GM12878 (cell line): ENCODE results near the gene VGF. TPM values are rescaled to one million over a fixed set of nuclear protein-coding genes. Genes with fewer than 3 reads are reported as not detected.

ENCODE experiments used
- ATAC-seq: fragments of 200-7000 bp; cut with Tn5 transposase; 3 replicates; pipeline ENCODE4 v1.9.1; 2020; ENCODE audit warnings: mild to moderate bottlenecking, moderate library complexity
- BruUV-seq: library from RNA; stranded (reverse); fragments of 400-500 nt; replicated peaks from 2 replicates; lab custom pipeline; 2021; lab: Mats Ljungman, UMichigan
- CTCF ChIA-PET: fragments of 300-600 bp; sonication (Branson Sonifier 250); formaldehyde crosslinking; extraction: SDS; loops from one replicate; lab custom pipeline; 2021; ENCODE audit warnings: inconsistent platforms; lab: Yijun Ruan, JAX
- POLR2A ChIA-PET: fragments of 350-600 bp; formaldehyde crosslinking; extraction: SDS; loops from one replicate; lab custom pipeline; 2021; ENCODE audit warnings: inconsistent platforms; lab: Charles Lee
- RAD21 ChIA-PET: fragments of 300-600 bp; sonication (Branson Sonifier 250); formaldehyde crosslinking; loops from one replicate; lab custom pipeline; 2023; ENCODE audit warnings: antibody characterized with exemption; ENCODE audit not compliant: unreplicated experiment; lab: Charles Lee
- SMC1A ChIA-PET: fragments of 300-600 bp; sonication (Branson Sonifier 250); formaldehyde crosslinking; loops from one replicate; lab custom pipeline; 2023; ENCODE audit not compliant: unreplicated experiment, uncharacterized antibody; lab: Charles Lee
- DNase-seq: peaks from one replicate; pipeline ENCODE4 v3.0.0-alpha.2; 2011; ENCODE audit warnings: low read depth, low spot score
- FAIRE-seq: peaks from 3 replicates; lab custom pipeline; 2011; peaks lifted over from hg19 to GRCh38; lab: Jason Lieb, UNC
- H2AFZ ChIP-seq: 2 replicates; pipeline ENCODE4 v1.6.0; 2011; ENCODE audit warnings: low read depth, low read length, control low read depth; ENCODE audit not compliant: control insufficient read depth
- H3K27ac ChIP-seq: 2 replicates; pipeline ENCODE4 v1.5.1; 2011; ENCODE audit warnings: control low read depth; ENCODE audit not compliant: control insufficient read depth, insufficient read depth
- H3K27me3 ChIP-seq, 2 experiments: replicated peaks in 1 of 2; 2 replicates each; pipeline versions ENCODE4 v1.6.0 to v1.6.1; 2011; ENCODE audit warnings: low read length in 1 of 2; ENCODE audit not compliant: control insufficient read depth in 2 of 2, insufficient read depth in 2 of 2
- H3K36me3 ChIP-seq, 2 experiments: 2 replicates each; pipeline ENCODE4 v1.5.1; 2011; ENCODE audit warnings: low read length in 1 of 2; ENCODE audit not compliant: control insufficient read depth in 2 of 2, insufficient read depth in 2 of 2
- H3K4me1 ChIP-seq: 2 replicates; pipeline ENCODE4 v1.6.1; 2011; ENCODE audit warnings: mild to moderate bottlenecking, low read length, moderate library complexity, mixed read lengths; ENCODE audit not compliant: control insufficient read depth, insufficient read depth
- H3K4me2 ChIP-seq: 2 replicates; pipeline ENCODE4 v1.6.0; 2011; ENCODE audit warnings: control low read depth; ENCODE audit not compliant: control insufficient read depth, insufficient read depth
- H3K4me3 ChIP-seq: fragments of 200-600 bp; sonication (generic); 2 replicates; pipeline ENCODE4 v1.5.1; 2016
- H3K79me2 ChIP-seq: 2 replicates; pipeline ENCODE4 v1.6.0; 2011; ENCODE audit warnings: low read length; ENCODE audit not compliant: control insufficient read depth, insufficient read depth
- H3K9ac ChIP-seq: 2 replicates; pipeline ENCODE4 v1.8.0; 2011; ENCODE audit warnings: low read length, control low read depth, mixed read lengths; ENCODE audit not compliant: control insufficient read depth, insufficient read depth
- H3K9me3 ChIP-seq: replicated peaks from 3 replicates; pipeline ENCODE4 v1.5.1; 2011; ENCODE audit warnings: mild to moderate bottlenecking, low read length; ENCODE audit not compliant: control insufficient read depth, insufficient read depth
- H4K20me1 ChIP-seq: 2 replicates; pipeline ENCODE4 v1.6.0; 2011; ENCODE audit not compliant: control insufficient read depth, insufficient read depth
- CEBPB ChIP-seq, 2 experiments: fragments of 150-350 bp in 1 of 2; IDR thresholded peaks; 2 replicates each; pipeline ENCODE4 v1.6.1; 2012 to 2014; ENCODE audit warnings: low read depth in 2 of 2, low read length in 2 of 2, borderline replicate concordance in 1 of 2, inconsistent platforms in 1 of 2
- CHD2 ChIP-seq: IDR thresholded peaks from 2 replicates; pipeline ENCODE4 v1.6.1; 2011; ENCODE audit warnings: low read depth, low read length, improper control_type of control experiment, borderline replicate concordance
- HCFC1 ChIP-seq: fragments of 150-350 bp; IDR thresholded peaks from 2 replicates; pipeline ENCODE4 v1.6.1; 2014; ENCODE audit warnings: low read length
- KLF5 ChIP-seq: fragments of 450-650 bp; IDR thresholded peaks from 2 replicates; pipeline ENCODE4 v1.6.1; 2014; ENCODE audit warnings: mild to moderate bottlenecking; ENCODE audit not compliant: partially characterized antibody
- LARP7 ChIP-seq: fragments of 450-650 bp; IDR thresholded peaks from 2 replicates; pipeline ENCODE4 v1.6.1; 2017; ENCODE audit warnings: mild to moderate bottlenecking
- MYB ChIP-seq: fragments of 150-350 bp; IDR thresholded peaks from 2 replicates; pipeline ENCODE4 v1.6.1; 2014; ENCODE audit warnings: mild to moderate bottlenecking, low read depth, low read length, borderline replicate concordance
- PBX3 ChIP-seq: IDR thresholded peaks from 2 replicates; pipeline ENCODE4 v1.6.1; 2011; ENCODE audit warnings: mild to moderate bottlenecking, low read depth, low read length, moderate library complexity; ENCODE audit not compliant: insufficient replicate concordance
- WGBS: methylation state at CpG from one replicate; pipeline ENCODE4 v1.1.6; 2016; ENCODE audit warnings: low lambda C conversion rate; ENCODE audit not compliant: insufficient replicate concordance, insufficient coverage; ENCODE audit errors: missing lambda C conversion rate; 5-methylcytosine and 5-hydroxymethylcytosine counted together
- in situ Hi-C: fragments of 300-500 bp; cut with MboI; formaldehyde crosslinking; loops from 9 replicates; pipeline ENCODE4 v1.14.3; 2018; ENCODE audit warnings: mixed read lengths
- intact Hi-C: fragments of 100-400 bp; cut with micrococcal nuclease; formaldehyde crosslinking; loops from one replicate; pipeline ENCODE4 v1.14.2; 2022; ENCODE audit not compliant: unreplicated experiment
- polyA plus RNA-seq, 11 experiments: library from polyadenylated mRNA; depleted of rRNA in 4 of 11; unstranded in 6 of 11; stranded (reverse) in 5 of 11; fragments of >200 nt; fragmentation: Nextera tagmentation in 4 of 11; fragmentation: Illumina TruSeq in 1 of 11; extraction: Ambion mirVana in 4 of 11; extraction: Trizol in 1 of 11; gene quantifications; 1 replicate in 1 of 11; 2 replicates in 10 of 11; pipeline versions ENCODE4 v1.2.1 to v1.2.3, GENCODE V29; 2011 to 2016; ENCODE audit warnings: inconsistent platforms in 2 of 11, missing spikeins in 2 of 11, low read depth in 1 of 11
- total RNA-seq, 4 experiments: library from RNA; depleted of rRNA in 3 of 4; stranded (reverse); fragments of >200 nt in 3 of 4; fragmentation: Illumina TruSeq in 1 of 4; extraction: Trizol in 1 of 4; gene quantifications; 2 replicates each; pipeline versions ENCODE4 v1.2.1 to v1.2.3, GENCODE V29; 2013 to 2021

Gene VGF
- total and polyA plus RNA-seq, 10 of the 15 experiments (the other 5 are each of a cell fraction or from before 2014, with no cell fraction given), result 0.09 to 0.25 (median 0.17) TPM; not detected in 6

- TF ChIP-seq MYB (no peak), KLF5 (no peak)
These were observed 46.5 kb downstream of the VGF start (continued) for GRCh38 chr7:101118856-101119255.

- TF ChIP-seq CHD2 (no peak), CEBPB (IDR thresholded peaks at IDR 0.05; ENCODE audit: borderline replicate concordance in 1 of 2, low read depth in 2 of 2, low read length in 2 of 2) (no peak), LARP7 (no peak), HCFC1 (no peak), PBX3 (no peak)
- TF ChIP-seq, all 136 proteins: peak for 0
- no peak overlapping the region for H3K9ac ChIP-seq
- ChIA-PET CTCF (no interaction called here), SMC1A (no interaction called here), POLR2A (no interaction called here), RAD21 (no interaction called here)
- H2AFZ ChIP-seq, result no peak overlapping the region
- H3K4me1 ChIP-seq, result peaks cover 2% of the 10 kb centered on the region
- H3K27me3 ChIP-seq, result no peaks in the 10 kb centered on the region
- in situ Hi-C loops (no loop called here), intact Hi-C loops (no loop called here)
- H3K79me2 ChIP-seq, result no peaks in the 10 kb centered on the region
- H3K4me2 ChIP-seq, result no peak overlapping the region
- no peak for DNase-seq
- H4K20me1 ChIP-seq, result no peaks in the 10 kb centered on the region
- WGBS, result 36% methylated on average over 10 of the region's 10 CpGs
- no peak overlapping the region for H3K27ac ChIP-seq
- BruUV-seq, result no TSS peak
- FAIRE-seq, result no peak
- no peaks in the 10 kb centered on the region for H3K9me3 ChIP-seq
- H3K36me3 ChIP-seq, result no peaks in the 10 kb centered on the region
- H3K4me3 ChIP-seq, result no peak overlapping the region
- no peak for ATAC-seq
These were observed 48.5 kb downstream of the VGF start for GRCh38 chr7:101116898-101117297.
